HEK293T (cell line): ENCODE data around the gene TMEM145.

Source experiments
- CTCF ChIA-PET: fragments of 350-600 bp; formaldehyde crosslinking; extraction: SDS; loops from one replicate; lab custom pipeline; 2021; ENCODE audit warnings: antibody characterized with exemption, inconsistent platforms; lab: Yijun Ruan, JAX
- POLR2A ChIA-PET: fragments of 350-600 bp; formaldehyde crosslinking; extraction: SDS; loops from one replicate; lab custom pipeline; 2020; ENCODE audit warnings: antibody characterized with exemption, inconsistent platforms; lab: Yijun Ruan, JAX
- DNase-seq: peaks from one replicate; pipeline ENCODE4 v3.0.0; 2012; ENCODE audit warnings: mixed read lengths; ENCODE audit errors: extremely low spot score
- ARNT ChIP-seq: fragments of 450-650 bp; IDR thresholded peaks from 2 replicates; pipeline ENCODE4 v1.6.1; 2017; ENCODE audit warnings: mild to moderate bottlenecking
- BHLHE40 ChIP-seq: fragments of 450-650 bp; IDR thresholded peaks from 2 replicates; pipeline ENCODE4 v1.6.1; 2016; ENCODE audit warnings: mild to moderate bottlenecking, moderate library complexity, borderline replicate concordance
- CTBP1 ChIP-seq: fragments of 450-650 bp; IDR thresholded peaks from 2 replicates; pipeline ENCODE4 v1.6.1; 2016; ENCODE audit warnings: borderline replicate concordance
- FOXA1 ChIP-seq: fragments of 450-650 bp; IDR thresholded peaks from 2 replicates; pipeline ENCODE4 v1.6.1; 2016; ENCODE audit warnings: mild to moderate bottlenecking
- FOXK2 ChIP-seq: fragments of 450-650 bp; IDR thresholded peaks from 2 replicates; pipeline ENCODE4 v1.6.1; 2016; ENCODE audit warnings: mild to moderate bottlenecking
- FOXM1 ChIP-seq: fragments of 450-650 bp; IDR thresholded peaks from 2 replicates; pipeline ENCODE4 v1.6.1; 2017; ENCODE audit warnings: mild to moderate bottlenecking, borderline replicate concordance
- HDGF ChIP-seq: fragments of 450-650 bp; IDR thresholded peaks from 2 replicates; pipeline ENCODE4 v1.6.1; 2017; ENCODE audit warnings: antibody characterized with exemption, borderline replicate concordance
- L3MBTL2 ChIP-seq: fragments of 450-650 bp; conservative IDR thresholded peaks from 2 replicates; pipeline ENCODE4 v1.6.1; 2016; ENCODE audit warnings: mild to moderate bottlenecking
- LEF1 ChIP-seq: fragments of 450-650 bp; IDR thresholded peaks from 2 replicates; pipeline ENCODE4 v1.6.1; 2017; ENCODE audit warnings: mild to moderate bottlenecking, borderline replicate concordance
- NFRKB ChIP-seq: fragments of 450-650 bp; IDR thresholded peaks from 2 replicates; pipeline ENCODE4 v1.6.1; 2016; ENCODE audit warnings: mild to moderate bottlenecking, moderate library complexity
- PKNOX1 ChIP-seq: fragments of 450-650 bp; IDR thresholded peaks from 2 replicates; pipeline ENCODE4 v1.6.1; 2016
- SP1 ChIP-seq: fragments of 450-650 bp; IDR thresholded peaks from 2 replicates; pipeline ENCODE4 v1.6.1; 2017
- SUZ12 ChIP-seq: fragments of 450-650 bp; IDR thresholded peaks from 2 replicates; pipeline ENCODE4 v1.6.1; 2016; ENCODE audit warnings: mild to moderate bottlenecking
- TARDBP ChIP-seq: fragments of 450-650 bp; IDR thresholded peaks from 2 replicates; pipeline ENCODE4 v1.6.1; 2016
- ZNF384 ChIP-seq: fragments of 450-650 bp; IDR thresholded peaks from 2 replicates; pipeline ENCODE4 v1.6.1; 2016

The TMEM145 gene

GRCh38 chr19:42301646-42302203 is 11.4 kb upstream of the TMEM145 start, which contains the start of gene PRR19:
TSS of gene PRR19 (plus strand) at chr19:42302132. CDS start at chr19:42309585, 7,453 bp downstream.
- ChIA-PET POLR2A (interaction anchor here (1.0 to 2.0 kb wide), 5 partner anchors 19 to 59 kb away, joined by 3 to 11 read pairs (median 6); no protein-coding TSS in a partner anchor), CTCF (interaction anchor here (0.6 to 0.7 kb wide), 2 partner anchors 123 to 1609 kb away, joined by 3 to 4 read pairs; no protein-coding TSS in a partner anchor)
- no peak for DNase-seq
- no peak for TF ChIP-seq FOXK2
- TF ChIP-seq TARDBP: no peak
- TF ChIP-seq NFRKB: no peak
- TF ChIP-seq FOXM1: no peak
- no peak for TF ChIP-seq CTBP1
- TF ChIP-seq PKNOX1: no peak
- no peak for TF ChIP-seq FOXA1
- no peak for TF ChIP-seq LEF1

GRCh38 chr19:42303101-42303464 is 10.0 kb upstream of the TMEM145 start:
- CTCF ChIA-PET: no interaction called here
- no peak for DNase-seq

GRCh38 chr19:42303876-42304275 is 9.2 kb upstream of the TMEM145 start:
- DNase-seq: no peak
- TF ChIP-seq LEF1: no peak
- TF ChIP-seq HDGF: no peak
- TF ChIP-seq BHLHE40: no peak
- TF ChIP-seq SP1: no peak
- no peak for TF ChIP-seq L3MBTL2
- TF ChIP-seq FOXA1: no peak
- no peak for TF ChIP-seq ZNF384
- no peak for TF ChIP-seq ARNT
- TF ChIP-seq NFRKB: no peak
- TF ChIP-seq SUZ12: no peak
- POLR2A ChIA-PET: interaction anchor here (0.7 to 2.0 kb wide), 3 partner anchors 21 to 62 kb away, joined by 3 to 5 read pairs (median 3); no protein-coding TSS in a partner anchor
- CTCF ChIA-PET: interaction anchor here (0.6 to 1.0 kb wide), 2 partner anchors 16 to 58 kb away, joined by 3 read pairs; no protein-coding TSS in a partner anchor

More at GRCh38 chr19:42303101-42303464, 10.0 kb upstream of the TMEM145 start:
- TF ChIP-seq HDGF (no peak), ARNT (no peak), FOXK2 (no peak), BHLHE40 (no peak), PKNOX1 (no peak), FOXA1 (no peak)
- POLR2A ChIA-PET: interaction anchor here (0.9 to 2.0 kb wide), 8 partner anchors 19 to 143 kb away, joined by 3 to 11 read pairs (median 4); no protein-coding TSS in a partner anchor

- TF ChIP-seq LEF1 (no peak), PKNOX1 (peak; percentile 37; the same call in 1 of the 2 replicates)
- ChIA-PET POLR2A (no interaction called here), CTCF (no interaction called here)
- DNase-seq: no peak
These were observed 6.5 kb upstream of the TMEM145 start for GRCh38 chr19:42306646-42307045.

- ChIA-PET POLR2A (no interaction called here), CTCF (no interaction called here)
- DNase-seq: no peak
- TF ChIP-seq ZNF384: no peak
These were observed 3.4 kb upstream of the TMEM145 start for GRCh38 chr19:42309686-42310085.

- ChIA-PET POLR2A (interaction anchor here (1.7 kb wide), 1 partner anchor 85 kb away, joined by 4 read pairs; no protein-coding TSS in a partner anchor), CTCF (interaction anchor here (0.7 kb wide), 2 partner anchors 29 to 68 kb away, joined by 3 read pairs; no protein-coding TSS in a partner anchor)
- no peak for TF ChIP-seq PKNOX1
- no peak for TF ChIP-seq TARDBP
- no peak for TF ChIP-seq L3MBTL2
- no peak for TF ChIP-seq LEF1
- TF ChIP-seq SUZ12: no peak
- no peak for TF ChIP-seq SP1
- TF ChIP-seq FOXM1: no peak
- TF ChIP-seq BHLHE40: no peak
- no peak for TF ChIP-seq FOXA1
- peak; percentile 31 for DNase-seq
These were observed 1.5 kb upstream of the TMEM145 start for GRCh38 chr19:42311657-42312056.

GRCh38 chr19:42312370-42312769 is 739 bp upstream of the TMEM145 start:
- TF ChIP-seq FOXM1 (no peak), ARNT (no peak), L3MBTL2 (no peak), CTBP1 (no peak), FOXK2 (no peak)
- ChIA-PET CTCF (interaction anchor here (0.7 kb wide), 2 partner anchors 30 to 69 kb away, joined by 3 read pairs; no protein-coding TSS in a partner anchor), POLR2A (interaction anchor here (1.7 kb wide), 1 partner anchor 84 kb away, joined by 4 read pairs; no protein-coding TSS in a partner anchor)

More at GRCh38 chr19:42312370-42312769, 739 bp upstream of the TMEM145 start:
- DNase-seq: no peak
